ENCODE measurements around the gene URI1.

- TF ChIP-seq, protein P1, sequence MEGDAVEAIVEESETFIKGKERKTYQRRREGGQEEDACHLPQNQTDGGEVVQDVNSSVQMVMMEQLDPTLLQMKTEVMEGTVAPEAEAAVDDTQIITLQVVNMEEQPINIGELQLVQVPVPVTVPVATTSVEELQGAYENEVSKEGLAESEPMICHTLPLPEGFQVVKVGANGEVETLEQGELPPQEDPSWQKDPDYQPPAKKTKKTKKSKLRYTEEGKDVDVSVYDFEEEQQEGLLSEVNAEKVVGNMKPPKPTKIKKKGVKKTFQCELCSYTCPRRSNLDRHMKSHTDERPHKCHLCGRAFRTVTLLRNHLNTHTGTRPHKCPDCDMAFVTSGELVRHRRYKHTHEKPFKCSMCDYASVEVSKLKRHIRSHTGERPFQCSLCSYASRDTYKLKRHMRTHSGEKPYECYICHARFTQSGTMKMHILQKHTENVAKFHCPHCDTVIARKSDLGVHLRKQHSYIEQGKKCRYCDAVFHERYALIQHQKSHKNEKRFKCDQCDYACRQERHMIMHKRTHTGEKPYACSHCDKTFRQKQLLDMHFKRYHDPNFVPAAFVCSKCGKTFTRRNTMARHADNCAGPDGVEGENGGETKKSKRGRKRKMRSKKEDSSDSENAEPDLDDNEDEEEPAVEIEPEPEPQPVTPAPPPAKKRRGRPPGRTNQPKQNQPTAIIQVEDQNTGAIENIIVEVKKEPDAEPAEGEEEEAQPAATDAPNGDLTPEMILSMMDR (conservative IDR thresholded peaks at IDR 0.05; ENCODE audit: low read length): no peak
- no peak for TF ChIP-seq EZH2phosphoT487 (IDR thresholded peaks at IDR 0.05; ENCODE audit: borderline replicate concordance, low read depth, low read length)
These were observed 5.6 kb upstream of the URI1 start for GRCh38 chr19:29936409-29936808.
